Choroid plexus epithelial cell (primary cell): ENCODE results near the gene KANSL3.

Experiments
- DNase-seq: peaks from one replicate; pipeline ENCODE4 v3.0.0-alpha.2; 2010; ENCODE audit warnings: low read depth
- H3K4me3 ChIP-seq: 2 replicates; pipeline ENCODE4 v1.5.1; 2011; ENCODE audit warnings: low read depth, mild to moderate bottlenecking, control low read depth, low read length, moderate library complexity
- TF ChIP-seq, protein P1 (sequence below): conservative IDR thresholded peaks from 2 replicates; pipeline ENCODE4 v1.5.1; 2011; ENCODE audit warnings: low read depth, mild to moderate bottlenecking, control low read depth, inconsistent platforms, low read length, moderate library complexity

The KANSL3 gene

DNA sequence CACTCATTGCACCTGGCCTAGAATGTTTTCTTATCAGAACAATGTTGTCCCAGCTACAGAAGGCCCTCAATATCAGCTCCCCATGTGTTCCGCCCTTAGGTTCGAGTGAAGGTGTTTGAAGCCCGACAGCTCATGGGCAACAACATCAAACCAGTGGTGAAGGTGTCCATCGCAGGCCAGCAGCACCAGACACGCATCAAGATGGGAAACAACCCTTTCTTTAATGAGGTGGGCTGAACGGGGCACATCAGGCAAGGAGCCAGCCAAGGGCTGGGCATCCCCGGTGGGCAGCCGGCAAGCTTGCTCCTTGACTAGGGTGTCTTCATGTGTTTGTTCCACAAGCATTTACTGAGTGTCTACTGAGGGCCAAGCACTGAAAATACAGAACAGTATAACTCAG, 13.7 kb upstream of the KANSL3 start:
- no peak for DNase-seq
- TF ChIP-seq, protein P1, sequence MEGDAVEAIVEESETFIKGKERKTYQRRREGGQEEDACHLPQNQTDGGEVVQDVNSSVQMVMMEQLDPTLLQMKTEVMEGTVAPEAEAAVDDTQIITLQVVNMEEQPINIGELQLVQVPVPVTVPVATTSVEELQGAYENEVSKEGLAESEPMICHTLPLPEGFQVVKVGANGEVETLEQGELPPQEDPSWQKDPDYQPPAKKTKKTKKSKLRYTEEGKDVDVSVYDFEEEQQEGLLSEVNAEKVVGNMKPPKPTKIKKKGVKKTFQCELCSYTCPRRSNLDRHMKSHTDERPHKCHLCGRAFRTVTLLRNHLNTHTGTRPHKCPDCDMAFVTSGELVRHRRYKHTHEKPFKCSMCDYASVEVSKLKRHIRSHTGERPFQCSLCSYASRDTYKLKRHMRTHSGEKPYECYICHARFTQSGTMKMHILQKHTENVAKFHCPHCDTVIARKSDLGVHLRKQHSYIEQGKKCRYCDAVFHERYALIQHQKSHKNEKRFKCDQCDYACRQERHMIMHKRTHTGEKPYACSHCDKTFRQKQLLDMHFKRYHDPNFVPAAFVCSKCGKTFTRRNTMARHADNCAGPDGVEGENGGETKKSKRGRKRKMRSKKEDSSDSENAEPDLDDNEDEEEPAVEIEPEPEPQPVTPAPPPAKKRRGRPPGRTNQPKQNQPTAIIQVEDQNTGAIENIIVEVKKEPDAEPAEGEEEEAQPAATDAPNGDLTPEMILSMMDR: no peak
- no peak overlapping the region for H3K4me3 ChIP-seq

DNA sequence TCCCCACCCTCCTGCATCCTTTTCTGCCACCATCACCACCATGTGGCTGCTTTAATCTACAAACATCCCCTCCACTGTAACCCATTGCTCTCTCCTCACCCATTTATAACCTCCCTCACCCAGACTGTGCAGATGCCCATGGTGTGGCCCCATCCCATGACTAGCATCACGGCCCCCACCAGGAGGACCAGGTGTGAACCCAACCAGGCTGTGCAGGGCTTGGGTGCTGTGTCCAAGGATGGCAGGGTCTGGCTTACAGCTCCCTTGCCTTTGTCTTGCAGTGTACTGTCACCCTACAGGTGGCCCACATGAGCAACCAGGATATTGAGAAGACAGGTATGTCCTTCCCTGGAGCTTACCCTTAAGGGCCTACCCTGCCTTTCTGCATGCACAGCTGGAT, 11.2 kb upstream of the KANSL3 start:
- TF ChIP-seq, protein P1: no peak
- no peak for DNase-seq
- H3K4me3 ChIP-seq: no peak overlapping the region

DNA sequence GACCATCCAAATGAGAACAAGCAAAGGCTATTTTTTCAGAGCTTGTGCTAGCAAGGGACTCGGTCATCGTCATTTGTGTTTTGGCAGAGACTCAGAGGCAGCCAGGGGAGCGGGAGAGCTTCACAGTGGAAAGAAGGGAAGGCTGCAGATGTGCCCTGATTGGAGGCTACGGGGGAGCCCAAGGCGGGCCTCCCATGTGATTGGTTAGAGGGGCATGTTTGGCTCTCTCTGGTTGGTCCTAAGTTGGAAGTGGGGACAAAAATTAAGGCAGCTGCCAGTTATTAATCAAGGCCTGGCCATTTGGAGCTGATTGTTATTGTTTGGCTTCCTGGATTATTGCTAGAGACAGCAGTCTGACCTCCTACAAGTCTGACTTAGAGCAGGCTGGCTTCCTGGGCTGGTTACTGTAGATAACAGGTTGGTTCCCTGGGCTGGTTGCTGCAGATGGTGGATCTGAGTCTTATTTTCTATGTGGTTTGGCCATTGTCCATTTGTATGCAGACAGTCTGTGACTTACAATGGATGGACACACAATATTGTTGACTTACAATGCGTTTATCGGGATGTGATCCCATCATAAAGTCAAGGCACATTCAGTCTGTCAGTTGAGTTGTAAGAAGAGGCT, 10.3 kb upstream of the KANSL3 start:
- no peak overlapping the region for H3K4me3 ChIP-seq
- TF ChIP-seq, protein P1: no peak
- DNase-seq: no peak

DNA sequence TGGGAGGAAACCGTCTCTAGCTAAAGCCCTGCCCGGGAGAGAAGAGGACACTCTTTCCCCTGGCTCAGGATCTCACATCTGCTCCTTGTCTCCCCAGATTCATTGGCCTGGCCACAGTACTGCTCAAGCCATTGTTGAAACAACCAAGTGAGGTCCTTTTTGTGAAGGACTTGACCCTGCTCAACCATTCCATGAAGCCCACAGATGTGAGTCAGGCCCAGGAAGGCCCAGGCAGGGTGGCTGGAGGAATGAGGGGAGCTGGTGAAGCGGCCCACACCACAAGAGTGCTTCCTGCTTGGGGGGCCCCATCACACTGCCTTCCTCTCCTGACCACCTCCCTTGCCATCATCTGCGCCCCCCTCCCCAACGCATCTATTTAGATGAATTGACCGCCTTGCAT, 9.6 kb upstream of the KANSL3 start:
- DNase-seq: no peak
- TF ChIP-seq, protein P1: no peak
- no peak overlapping the region for H3K4me3 ChIP-seq

DNA sequence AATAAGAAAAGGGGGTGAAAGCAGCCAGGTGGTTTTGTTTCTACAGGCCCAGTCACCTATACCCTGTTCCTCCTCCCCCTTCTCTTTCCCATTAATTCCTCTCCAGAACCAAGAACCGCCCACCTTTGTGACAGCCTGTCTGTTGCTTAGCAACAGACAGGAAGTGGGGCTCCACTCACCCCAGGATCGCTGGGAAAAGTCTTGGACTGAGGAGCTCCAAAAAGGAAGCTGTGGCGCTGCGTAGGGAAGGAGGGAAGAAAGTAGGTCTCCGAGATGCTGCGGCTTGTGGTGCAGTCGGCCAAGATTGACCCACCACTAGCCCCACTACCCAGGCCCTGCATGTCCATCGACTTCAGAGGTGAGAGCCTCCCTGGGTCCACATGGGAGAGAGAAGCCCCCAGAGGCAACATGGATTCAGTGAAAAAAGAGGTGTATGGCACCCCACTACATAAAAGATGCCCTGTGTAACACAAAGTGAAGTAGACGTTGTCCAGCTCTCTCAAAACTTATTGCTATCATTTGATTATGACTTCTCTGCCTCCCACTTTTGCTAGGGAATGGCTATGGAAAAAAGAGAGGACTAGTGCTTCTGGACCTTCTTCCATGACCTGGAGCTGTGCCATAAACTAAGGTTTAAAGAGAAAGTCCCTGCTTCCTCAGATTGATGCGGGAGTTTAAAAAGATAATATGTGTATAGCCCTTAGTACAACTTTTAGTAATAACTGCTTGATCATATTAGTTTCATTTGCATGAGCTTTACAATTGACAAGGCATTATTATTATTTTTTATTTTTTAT, 4.7 kb upstream of the KANSL3 start, which contains the start of gene FER1L5:
FER1L5 (plus strand) TSS at position 201 of the 797 bp plus-strand sequence; CDS start at position 274, 73 bp downstream.
- TF ChIP-seq, protein P1: no peak
- DNase-seq: peak; percentile 69
- H3K4me3 ChIP-seq: peak within 1 kb of the TSS; percentile 61

DNA sequence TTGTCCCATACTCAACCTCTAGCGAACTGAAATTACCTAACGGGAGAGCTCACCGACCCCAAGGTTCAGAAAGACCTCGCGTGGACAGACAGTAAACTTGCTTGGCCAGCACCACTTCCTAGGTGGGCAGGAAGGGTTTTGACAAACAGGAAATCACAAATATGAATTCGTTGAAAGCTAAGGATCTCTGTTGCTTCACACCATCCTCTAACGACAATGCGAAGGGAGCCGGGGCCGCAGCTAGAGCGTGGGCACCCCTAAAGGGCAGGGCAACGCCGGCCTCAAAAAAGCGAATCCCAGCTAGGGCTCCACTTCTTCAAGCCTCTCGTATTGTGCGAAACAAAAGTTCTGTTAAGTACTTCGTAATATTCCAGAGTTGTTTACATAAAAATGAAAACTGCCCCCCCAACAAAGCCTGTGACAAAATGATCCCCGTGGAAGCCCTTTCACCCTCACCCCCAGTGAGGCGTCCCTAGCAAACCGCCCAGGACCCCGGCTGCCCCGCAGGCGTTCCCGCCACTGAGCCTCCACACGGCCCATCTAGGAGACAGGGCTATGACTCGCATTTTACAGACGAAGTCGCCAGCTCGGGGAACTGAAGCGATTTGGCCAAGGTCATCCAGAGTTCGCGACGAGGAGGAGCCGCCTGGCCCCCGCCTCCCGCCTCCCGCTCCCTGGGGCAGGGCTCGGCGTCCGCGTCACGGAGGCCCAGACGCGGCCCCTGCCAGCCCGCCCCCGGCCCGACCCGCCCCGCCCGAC, 548 bp downstream of the KANSL3 start:
- TF ChIP-seq, protein P1: no peak
- peak overlapping the region; percentile 80 for H3K4me3 ChIP-seq
- DNase-seq: peak; percentile 88
